CD4-positive, CD25-positive, alpha-beta regulatory T cell (primary cell): ENCODE measurements around the gene SLC5A8. TPM values are rescaled to one million over a fixed set of nuclear protein-coding genes. Genes with fewer than 3 reads are reported as not detected.
"Not testable (repeated sequence)": the region's sequence is repeated elsewhere in the genome, so short reads cannot be mapped to it uniquely, and the experiment has no call there.

Experiments used
- ATAC-seq, 2 donors: fragments of 150-1000 bp; cut with Tn5 transposase; one replicate each; pipeline ENCODE4 v1.10.0; 2021; ENCODE audit warnings: low read depth in 2 of 2, moderate number of reproducible peaks in 2 of 2, moderate library complexity in 1 of 2
- DNase-seq, 3 donors: peaks; one replicate each; pipeline versions ENCODE4 v3.0.0 to v3.0.0-alpha.2; 2012 to 2022; ENCODE audit warnings: mixed read lengths in 1 of 3
- H3K27ac ChIP-seq: one replicate; pipeline ENCODE4 v1.7.0; 2013; ENCODE audit warnings: mild to moderate bottlenecking, low read length; ENCODE audit not compliant: insufficient read depth, poor library complexity, severe bottlenecking
- H3K27me3 ChIP-seq: one replicate; pipeline ENCODE4 v1.7.0; 2013; ENCODE audit warnings: low read length; ENCODE audit not compliant: control insufficient read depth, insufficient read depth
- H3K36me3 ChIP-seq: one replicate; pipeline ENCODE4 v1.7.0; 2013; ENCODE audit warnings: mild to moderate bottlenecking, low read length, moderate library complexity; ENCODE audit not compliant: control insufficient read depth, insufficient read depth
- H3K4me1 ChIP-seq: 2 replicates; pipeline ENCODE4 v1.7.0; 2013; ENCODE audit warnings: mild to moderate bottlenecking, low read length; ENCODE audit not compliant: insufficient read depth, control insufficient read depth, poor library complexity, severe bottlenecking
- H3K4me3 ChIP-seq: one replicate; pipeline ENCODE4 v1.7.0; 2013; ENCODE audit warnings: low read depth, mild to moderate bottlenecking, low read length, moderate library complexity
- H3K9me3 ChIP-seq, 2 experiments: 1 replicate in 1 of 2; 2 replicates in 1 of 2; pipeline ENCODE4 v1.7.0; 2013; ENCODE audit warnings: low read length in 2 of 2, mild to moderate bottlenecking in 1 of 2, moderate library complexity in 1 of 2; ENCODE audit not compliant: control insufficient read depth in 2 of 2
- H3K27ac Mint-ChIP-seq, 3 donors: one replicate each; pipeline ENCODE4 v1.8.0; 2020 to 2022; ENCODE audit warnings: mild to moderate bottlenecking in 3 of 3, mixed read lengths in 3 of 3, moderate library complexity in 2 of 3
- H3K27me3 Mint-ChIP-seq: one replicate; pipeline ENCODE4 v1.8.0; 2022; ENCODE audit warnings: mild to moderate bottlenecking, mixed read lengths
- H3K36me3 Mint-ChIP-seq: one replicate; pipeline ENCODE4 v1.8.0; 2020; ENCODE audit warnings: mixed read lengths
- H3K4me1 Mint-ChIP-seq, 4 donors: one replicate each; pipeline ENCODE4 v1.8.0; 2020 to 2022; ENCODE audit warnings: mixed read lengths in 4 of 4, mild to moderate bottlenecking in 1 of 4
- H3K4me3 Mint-ChIP-seq, 4 donors: one replicate each; pipeline ENCODE4 v1.8.0; 2020 to 2022; ENCODE audit warnings: mild to moderate bottlenecking in 4 of 4, mixed read lengths in 4 of 4, moderate library complexity in 3 of 4
- H3K9me3 Mint-ChIP-seq, 7 donors: one replicate each; pipeline ENCODE4 v1.8.0; 2020 to 2022; ENCODE audit warnings: mixed read lengths in 7 of 7, mild to moderate bottlenecking in 3 of 7, moderate library complexity in 2 of 7
- polyA plus RNA-seq, 4 donors: library from polyadenylated mRNA; unstranded; fragments of 300-500 nt; fragmentation: Illumina TruSeq; gene quantifications; one replicate each; pipeline ENCODE4 v1.2.3, GENCODE V29; 2021
- total RNA-seq: library from RNA; stranded (reverse); gene quantifications from one replicate; pipeline ENCODE4 v1.2.3, GENCODE V29; 2022

SLC5A8 gene
- total and polyA plus RNA-seq, 5 donors from 2014 or later = not detected

DNA sequence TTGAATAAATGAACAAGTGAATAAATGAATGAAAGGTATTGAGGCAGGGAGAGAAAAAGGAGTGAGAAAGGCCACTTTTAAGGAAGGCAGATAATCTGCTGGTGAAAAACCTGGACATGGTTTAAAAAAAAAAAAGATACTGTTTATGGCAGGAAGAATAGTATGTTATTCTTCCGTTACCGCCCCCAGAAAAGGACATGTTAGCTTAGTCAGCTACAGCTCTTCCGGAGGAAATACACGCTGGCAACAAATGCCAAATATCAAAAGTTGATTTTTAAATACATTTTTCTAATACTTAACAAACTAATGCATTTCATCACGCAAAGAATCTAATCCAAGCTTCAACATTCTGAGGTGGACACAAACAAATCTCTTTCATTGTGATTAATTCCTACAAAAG is 43.2 kb downstream of the SLC5A8 start:
- peaks cover 7% of the 10 kb centered on the region for H3K27me3 Mint-ChIP-seq
- no peak for DNase-seq
- H3K36me3 Mint-ChIP-seq = no peaks in the 10 kb centered on the region
- no peaks in the 10 kb centered on the region for H3K4me1 Mint-ChIP-seq
- peaks cover 0 to 8% (median 2%) of the 10 kb centered on the region in 7 donors for H3K9me3 Mint-ChIP-seq
- Histone ChIP-seq H3K9me3 (no peaks in the 10 kb centered on the region), H3K4me1 (no peaks in the 10 kb centered on the region), H3K27me3 (no peaks in the 10 kb centered on the region), H3K4me3 (no peak overlapping the region), H3K36me3 (no peaks in the 10 kb centered on the region), H3K27ac (no peak overlapping the region)
- no peak for ATAC-seq
- no peak overlapping the region for H3K27ac Mint-ChIP-seq
- no peak overlapping the region for H3K4me3 Mint-ChIP-seq

DNA sequence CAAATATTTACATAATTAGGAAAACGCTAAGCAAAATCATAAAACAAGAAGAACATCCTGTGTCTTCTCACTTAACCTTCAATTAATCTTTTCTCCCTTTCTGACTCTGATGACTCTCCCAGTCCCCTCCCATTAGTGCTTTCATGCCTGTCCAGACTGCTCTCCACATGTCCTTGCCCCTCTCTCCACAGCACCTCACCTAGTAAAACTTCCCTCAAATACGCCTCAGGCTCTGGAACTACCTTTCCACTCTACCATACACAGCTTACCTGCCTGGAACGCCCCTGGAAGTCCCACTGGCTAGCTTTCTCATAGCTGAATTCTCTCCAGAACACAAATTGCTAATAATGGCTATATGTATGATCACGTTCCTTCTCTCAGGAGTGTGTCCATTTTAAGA is 44.7 kb downstream of the SLC5A8 start:
- H3K27ac Mint-ChIP-seq = no peak overlapping the region
- no peak for ATAC-seq
- Histone ChIP-seq H3K36me3 (no peaks in the 10 kb centered on the region), H3K4me3 (no peak overlapping the region), H3K27ac (no peak overlapping the region), H3K4me1 (no peaks in the 10 kb centered on the region), H3K27me3 (no peaks in the 10 kb centered on the region), H3K9me3 (no peaks in the 10 kb centered on the region)
- H3K27me3 Mint-ChIP-seq = no peaks in the 10 kb centered on the region
- peaks cover 0 to 7% (median 2%) of the 10 kb centered on the region in 7 donors for H3K9me3 Mint-ChIP-seq
- no peaks in the 10 kb centered on the region for H3K36me3 Mint-ChIP-seq
- DNase-seq = no peak
- no peak overlapping the region for H3K4me3 Mint-ChIP-seq
- no peaks in the 10 kb centered on the region for H3K4me1 Mint-ChIP-seq

DNA sequence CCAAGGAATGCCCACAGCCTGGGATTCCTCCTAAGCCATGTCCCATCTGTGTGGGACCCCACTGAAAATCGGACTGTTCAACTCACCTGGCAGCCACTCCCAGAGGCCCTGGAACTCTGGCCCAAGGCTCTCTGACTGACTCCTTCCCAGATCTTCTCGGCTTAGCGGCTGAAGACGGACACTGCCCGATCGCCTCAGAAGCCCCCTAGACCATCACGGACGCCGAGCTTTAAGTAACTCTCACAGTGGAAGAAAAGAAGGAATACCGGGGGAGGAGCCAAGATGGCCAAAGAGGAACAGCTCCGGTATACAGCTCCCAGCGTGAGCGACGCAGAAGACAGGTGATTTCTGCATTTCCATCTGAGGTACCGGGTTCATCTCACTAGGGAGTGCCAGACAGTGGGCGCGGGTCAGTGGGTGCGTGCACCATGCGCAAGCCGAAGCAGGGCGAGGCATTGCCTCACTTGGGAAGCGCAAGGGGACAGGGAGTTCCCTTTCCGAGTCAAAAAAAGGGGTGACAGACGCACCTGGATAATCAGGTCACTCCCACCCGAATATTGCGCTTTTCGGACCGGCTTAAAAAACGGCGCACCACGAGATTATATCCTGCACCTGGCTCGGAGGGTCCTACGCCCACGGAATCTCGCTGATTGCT is 64.1 kb downstream of the SLC5A8 start:
- not testable (repeated sequence) for ATAC-seq, DNase-seq, H3K36me3 Mint-ChIP-seq

DNA sequence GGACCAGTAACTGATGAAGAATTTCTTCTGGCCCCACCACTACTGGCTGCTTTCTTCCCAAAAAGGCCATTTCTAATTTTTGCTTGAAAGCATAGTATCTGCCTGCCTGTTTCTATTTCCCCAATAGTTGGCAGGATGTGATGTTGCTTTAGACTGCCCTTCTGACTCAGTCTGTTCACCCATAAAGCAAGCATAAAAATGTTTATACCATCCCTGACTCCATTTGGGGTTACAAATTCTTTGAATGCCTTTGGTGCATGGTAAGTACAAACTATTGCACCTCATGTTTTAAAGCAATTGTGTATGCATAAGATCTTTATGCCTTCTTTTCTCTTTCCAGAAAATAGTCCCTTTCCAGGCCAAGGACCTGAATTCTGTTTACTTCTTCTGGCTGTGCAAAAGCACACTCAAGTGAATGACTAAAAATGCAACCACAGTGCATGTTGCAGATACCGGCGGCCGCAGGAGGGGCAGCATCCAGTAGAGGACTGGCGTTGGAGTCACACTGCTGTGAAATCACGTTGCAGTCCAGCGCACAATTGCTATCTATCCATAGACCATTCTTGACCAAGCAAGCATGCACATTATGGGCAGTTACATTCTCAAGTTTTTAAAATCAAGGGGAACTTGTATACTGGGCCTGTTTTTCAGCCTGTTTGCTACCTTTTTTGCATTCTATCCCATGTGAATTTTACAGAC is 82.4 kb downstream of the SLC5A8 start:
- H3K4me1 ChIP-seq = no peaks in the 10 kb centered on the region
- no peaks in the 10 kb centered on the region for H3K27me3 ChIP-seq
- DNase-seq (no peak), ATAC-seq (no peak)
- H3K36me3 ChIP-seq = no peaks in the 10 kb centered on the region
- H3K27ac ChIP-seq = no peak overlapping the region
- H3K4me3 ChIP-seq = no peak overlapping the region
- Mint-ChIP-seq H3K9me3 (peaks cover 0 to 6% (median 2%) of the 10 kb centered on the region in 7 donors), H3K27ac (no peak overlapping the region), H3K27me3 (no peaks in the 10 kb centered on the region), H3K36me3 (no peaks in the 10 kb centered on the region), H3K4me1 (no peaks in the 10 kb centered on the region), H3K4me3 (no peak overlapping the region)
- H3K9me3 ChIP-seq = no peaks in the 10 kb centered on the region

More for the DNA sequence above, 64.1 kb downstream of the SLC5A8 start:
- not testable (repeated sequence) for H3K4me1 Mint-ChIP-seq, H3K27ac Mint-ChIP-seq, H3K9me3 Mint-ChIP-seq, H3K9me3 ChIP-seq, H3K4me3 Mint-ChIP-seq, H3K4me3 ChIP-seq, H3K4me1 ChIP-seq, H3K27ac ChIP-seq, H3K36me3 ChIP-seq, H3K27me3 Mint-ChIP-seq, H3K27me3 ChIP-seq

DNA sequence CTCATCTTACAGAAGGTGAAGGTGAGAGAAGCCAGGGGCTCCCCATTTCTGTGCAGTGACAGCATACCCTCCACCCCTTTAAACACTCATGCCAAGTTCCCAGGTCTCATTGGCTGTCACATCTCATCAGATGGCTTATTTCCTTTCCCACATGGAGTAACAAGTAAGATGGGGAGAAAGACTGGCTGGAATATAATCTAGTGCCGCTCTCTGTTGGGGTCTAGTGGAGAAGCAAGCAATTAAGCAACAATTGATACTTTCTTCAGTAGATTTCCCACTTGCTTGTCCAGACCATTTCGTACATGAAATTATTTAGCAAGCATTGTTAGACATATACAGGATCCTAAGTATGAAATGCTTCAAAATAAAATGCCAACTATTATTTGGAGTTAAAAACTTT is 92.2 kb downstream of the SLC5A8 start:
- H3K4me3 Mint-ChIP-seq = no peak overlapping the region
- Histone ChIP-seq H3K27me3 (no peaks in the 10 kb centered on the region), H3K9me3 (no peaks in the 10 kb centered on the region), H3K27ac (no peak overlapping the region), H3K36me3 (no peaks in the 10 kb centered on the region), H3K4me1 (no peaks in the 10 kb centered on the region), H3K4me3 (no peak overlapping the region)
- no peaks in the 10 kb centered on the region for H3K4me1 Mint-ChIP-seq
- ATAC-seq (no peak), DNase-seq (no peak)
- no peaks in the 10 kb centered on the region for H3K36me3 Mint-ChIP-seq
- H3K27ac Mint-ChIP-seq = peak overlapping the region in 1 of 3 donors; percentile 11
- H3K9me3 Mint-ChIP-seq = peaks cover 0 to 10% (median 3%) of the 10 kb centered on the region in 7 donors
- H3K27me3 Mint-ChIP-seq = peaks cover 11% of the 10 kb centered on the region

DNA sequence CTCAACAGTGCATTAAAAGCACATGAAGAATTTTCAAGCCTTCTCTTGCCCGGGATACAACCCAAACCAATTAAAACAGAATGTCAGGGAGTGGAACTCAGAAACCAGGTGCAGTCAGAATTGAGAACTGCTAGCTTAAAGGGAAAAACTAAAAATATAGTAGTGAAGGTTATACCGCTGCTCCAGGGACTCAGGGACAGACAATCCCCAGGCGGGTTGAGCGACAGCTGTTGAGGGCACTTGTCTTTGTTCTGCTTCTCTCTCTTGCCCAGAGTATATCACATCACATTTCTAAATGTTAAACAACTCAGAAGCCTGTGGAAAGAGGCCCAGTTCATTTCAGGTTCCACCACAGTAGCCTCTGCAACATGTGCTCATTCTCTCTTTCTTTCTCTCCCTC is 93.1 kb downstream of the SLC5A8 start:
- H3K36me3 Mint-ChIP-seq = no peaks in the 10 kb centered on the region
- H3K4me1 ChIP-seq = no peaks in the 10 kb centered on the region
- H3K9me3 ChIP-seq = no peaks in the 10 kb centered on the region
- H3K4me1 Mint-ChIP-seq = no peaks in the 10 kb centered on the region
- H3K4me3 ChIP-seq = no peak overlapping the region
- H3K27me3 Mint-ChIP-seq = peaks cover 11% of the 10 kb centered on the region
- peaks cover 0 to 7% (median 3%) of the 10 kb centered on the region in 7 donors for H3K9me3 Mint-ChIP-seq
- H3K27ac Mint-ChIP-seq = no peak overlapping the region
- H3K36me3 ChIP-seq = no peaks in the 10 kb centered on the region
- no peaks in the 10 kb centered on the region for H3K27me3 ChIP-seq
- no peak for DNase-seq
- H3K27ac ChIP-seq = no peak overlapping the region
- no peak overlapping the region for H3K4me3 Mint-ChIP-seq
- no peak for ATAC-seq

DNA sequence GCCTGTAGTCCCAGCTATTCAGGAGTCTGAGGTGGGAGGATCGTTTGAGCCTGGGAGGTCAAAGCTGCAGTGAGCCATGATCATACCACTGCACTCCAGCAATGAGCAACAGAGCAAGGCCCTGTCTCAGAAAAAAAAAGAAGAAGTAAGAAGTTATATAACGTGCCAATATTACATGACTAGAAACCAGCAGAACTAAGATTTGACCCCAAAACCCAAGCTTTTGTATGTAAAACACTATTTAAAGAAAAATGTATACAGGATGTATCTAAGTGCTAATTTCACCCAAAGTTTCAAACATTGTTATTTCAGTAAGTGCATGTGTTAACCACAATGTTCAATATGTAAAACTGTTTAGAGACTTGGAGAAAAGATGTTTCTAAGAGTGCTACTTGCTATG is 94.7 kb downstream of the SLC5A8 start:
- peaks cover 11% of the 10 kb centered on the region for H3K27me3 Mint-ChIP-seq
- H3K36me3 Mint-ChIP-seq = no peaks in the 10 kb centered on the region
- H3K4me3 Mint-ChIP-seq = no peak overlapping the region
- H3K9me3 Mint-ChIP-seq = peaks cover 0 to 7% (median 2%) of the 10 kb centered on the region in 7 donors
- Histone ChIP-seq H3K27me3 (no peaks in the 10 kb centered on the region), H3K4me3 (no peak overlapping the region), H3K4me1 (no peaks in the 10 kb centered on the region), H3K27ac (no peak overlapping the region), H3K9me3 (no peaks in the 10 kb centered on the region), H3K36me3 (no peaks in the 10 kb centered on the region)
- no peaks in the 10 kb centered on the region for H3K4me1 Mint-ChIP-seq
- no peak overlapping the region for H3K27ac Mint-ChIP-seq
- DNase-seq (no peak), ATAC-seq (no peak)

DNA sequence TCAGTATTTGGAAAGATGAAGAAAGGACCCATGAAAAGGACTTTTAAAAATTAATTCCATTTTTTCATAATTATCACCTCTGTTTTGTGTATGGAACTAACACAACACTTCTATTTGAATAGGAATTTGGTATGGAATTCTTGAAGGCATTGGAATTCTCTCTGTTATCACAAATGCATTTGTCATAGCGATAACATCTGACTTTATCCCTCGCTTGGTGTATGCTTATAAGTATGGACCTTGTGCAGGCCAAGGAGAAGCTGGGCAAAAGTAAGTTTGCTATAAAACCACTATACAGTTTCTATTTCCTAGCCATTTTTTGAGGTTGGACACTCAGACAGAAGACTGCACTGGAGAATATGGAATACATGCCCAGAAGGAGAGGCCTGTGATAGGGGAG is 98.6 kb downstream of the SLC5A8 start:
- H3K4me1 ChIP-seq = no peaks in the 10 kb centered on the region
- no peak overlapping the region for H3K4me3 ChIP-seq
- H3K27ac ChIP-seq = no peak overlapping the region
- ATAC-seq (no peak), DNase-seq (no peak)
- Mint-ChIP-seq H3K27me3 (peaks cover 11% of the 10 kb centered on the region), H3K9me3 (peaks cover 0 to 6% (median 0%) of the 10 kb centered on the region in 7 donors), H3K4me1 (no peaks in the 10 kb centered on the region), H3K4me3 (no peak overlapping the region), H3K27ac (no peak overlapping the region), H3K36me3 (no peaks in the 10 kb centered on the region)
- no peaks in the 10 kb centered on the region for H3K36me3 ChIP-seq
- no peaks in the 10 kb centered on the region for H3K9me3 ChIP-seq
- H3K27me3 ChIP-seq = no peaks in the 10 kb centered on the region
